ENCODE results near the gene PELO.
"Not testable (repeated sequence)": the region's sequence is repeated elsewhere in the genome, so short reads cannot be mapped to it uniquely, and the experiment has no call there.

The PELO gene

DNA sequence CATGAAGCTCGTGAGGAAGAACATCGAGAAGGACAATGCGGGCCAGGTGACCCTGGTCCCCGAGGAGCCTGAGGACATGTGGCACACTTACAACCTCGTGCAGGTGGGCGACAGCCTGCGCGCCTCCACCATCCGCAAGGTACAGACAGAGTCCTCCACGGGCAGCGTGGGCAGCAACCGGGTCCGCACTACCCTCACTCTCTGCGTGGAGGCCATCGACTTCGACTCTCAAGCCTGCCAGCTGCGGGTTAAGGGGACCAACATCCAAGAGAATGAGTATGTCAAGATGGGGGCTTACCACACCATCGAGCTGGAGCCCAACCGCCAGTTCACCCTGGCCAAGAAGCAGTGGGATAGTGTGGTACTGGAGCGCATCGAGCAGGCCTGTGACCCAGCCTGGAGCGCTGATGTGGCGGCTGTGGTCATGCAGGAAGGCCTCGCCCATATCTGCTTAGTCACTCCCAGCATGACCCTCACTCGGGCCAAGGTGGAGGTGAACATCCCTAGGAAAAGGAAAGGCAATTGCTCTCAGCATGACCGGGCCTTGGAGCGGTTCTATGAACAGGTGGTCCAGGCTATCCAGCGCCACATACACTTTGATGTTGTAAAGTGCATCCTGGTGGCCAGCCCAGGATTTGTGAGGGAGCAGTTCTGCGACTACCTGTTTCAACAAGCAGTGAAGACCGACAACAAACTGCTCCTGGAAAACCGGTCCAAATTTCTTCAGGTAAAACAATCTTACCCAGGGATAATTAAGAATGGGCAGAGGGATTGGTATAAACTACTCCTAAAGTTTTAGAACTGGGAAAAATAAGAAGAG lies 12.9 kb downstream of the PELO start:
- no peak for DNase-seq (ENCODE audit: low spot score)

GRCh38 chr5:52801329-52801728 lies 13.6 kb downstream of the PELO start:
- DNase-seq (ENCODE audit: low spot score) = no peak

DNA sequence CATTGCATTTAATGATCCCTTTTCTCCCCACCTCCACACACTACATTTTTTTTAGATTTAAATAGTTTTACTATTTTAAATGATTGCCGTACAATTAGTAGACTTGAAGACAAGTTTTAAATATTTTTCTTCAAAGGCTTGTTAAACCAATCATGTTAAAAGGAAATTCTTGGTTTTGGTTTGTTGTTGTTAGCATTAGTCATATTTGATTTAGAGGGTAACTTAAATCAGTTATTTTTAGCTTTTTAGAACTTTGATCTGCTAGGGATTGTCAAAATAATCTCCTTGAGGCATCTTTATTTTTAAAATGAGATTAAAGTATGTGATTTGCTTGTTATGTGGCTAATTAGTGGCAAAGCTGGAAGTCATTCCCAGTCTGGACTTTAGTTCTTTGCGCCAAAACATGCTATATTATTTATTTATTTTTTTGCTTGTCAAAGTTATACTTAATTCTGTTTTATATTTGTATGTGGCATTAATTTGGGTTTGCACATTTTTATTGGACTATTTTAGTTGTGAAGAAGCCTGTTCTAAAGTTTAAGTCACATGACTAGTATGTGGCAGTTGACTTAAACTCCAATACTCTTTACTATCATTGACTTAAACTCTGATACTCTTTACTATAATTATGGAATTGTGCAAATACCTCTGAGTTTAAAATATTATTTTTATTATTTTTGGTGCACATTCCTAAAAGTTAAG lies 14.7 kb downstream of the PELO start:
- no peak for DNase-seq (ENCODE audit: low spot score)

DNA sequence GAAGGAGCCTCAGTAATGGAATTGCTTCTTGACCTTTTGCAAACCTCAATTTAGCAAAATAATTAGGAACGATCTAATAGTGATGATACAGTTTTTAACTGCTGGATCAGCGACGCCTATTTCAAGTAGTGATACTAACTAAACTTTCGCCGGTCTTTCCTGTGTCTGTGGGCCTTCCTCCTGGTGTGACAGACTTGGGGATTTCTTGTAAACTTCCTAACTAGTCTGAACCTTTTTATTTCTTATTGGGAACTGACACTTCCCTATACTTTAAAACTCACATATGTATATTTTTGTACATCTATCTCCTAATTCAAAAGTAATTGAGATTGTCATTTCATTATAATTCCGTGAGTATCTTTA lies 15.2 kb downstream of the PELO start:
- DNase-seq (ENCODE audit: low spot score) = no peak

- no peak for DNase-seq (ENCODE audit: low spot score)
These were observed 16.7 kb downstream of the PELO start for GRCh38 chr5:52804387-52804791.

GRCh38 chr5:52804981-52805380 lies 17.3 kb downstream of the PELO start:
- no peak for DNase-seq (ENCODE audit: low spot score)

DNA sequence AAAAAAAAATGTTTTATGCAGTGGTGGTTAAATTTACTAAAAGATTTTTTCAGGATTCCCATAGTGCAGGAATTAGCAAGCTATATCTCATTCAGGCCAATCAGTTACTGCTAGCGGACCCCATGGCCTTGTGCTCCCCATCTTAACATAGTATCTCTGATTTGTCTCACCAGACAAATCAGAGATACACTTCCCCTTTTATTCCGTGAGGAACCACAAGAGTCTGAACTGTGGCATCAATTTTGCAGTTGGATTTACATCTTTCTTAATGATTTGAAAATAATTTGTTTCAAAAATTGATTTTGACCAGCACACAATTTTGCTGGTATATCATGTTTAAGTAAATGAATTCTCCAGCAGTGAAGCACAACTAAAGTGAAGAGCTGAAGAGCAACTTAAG lies 17.9 kb downstream of the PELO start:
- DNase-seq (ENCODE audit: low spot score) = no peak

DNA sequence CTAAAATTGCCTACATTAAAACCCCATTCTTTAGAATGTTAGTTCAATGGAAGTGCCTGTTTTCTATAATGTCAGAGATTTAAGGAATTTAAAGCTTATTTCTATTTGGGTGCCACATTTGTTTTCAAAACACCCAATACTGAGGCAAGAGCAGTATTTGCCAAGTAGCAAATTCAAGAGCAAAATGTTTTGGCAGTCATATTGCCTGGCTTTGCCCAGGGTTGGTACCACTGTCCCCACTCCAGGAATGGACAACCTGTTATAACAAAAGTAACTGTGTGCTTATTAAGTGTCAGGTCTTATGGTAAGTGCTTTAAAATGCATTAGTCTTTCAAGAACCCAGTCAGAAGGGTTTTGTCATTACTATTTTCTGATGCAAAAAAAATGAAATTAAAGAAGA lies 19.3 kb downstream of the PELO start:
- DNase-seq (ENCODE audit: low spot score) = no peak

- no peak for DNase-seq (ENCODE audit: low spot score)
These were observed 20.0 kb downstream of the PELO start for GRCh38 chr5:52807723-52808122.

- DNase-seq (ENCODE audit: low spot score) = no peak
These were observed 20.7 kb downstream of the PELO start for GRCh38 chr5:52808316-52808901.

- no peak for DNase-seq (ENCODE audit: low spot score)
These were observed 22.2 kb downstream of the PELO start for GRCh38 chr5:52809884-52810283.

DNA sequence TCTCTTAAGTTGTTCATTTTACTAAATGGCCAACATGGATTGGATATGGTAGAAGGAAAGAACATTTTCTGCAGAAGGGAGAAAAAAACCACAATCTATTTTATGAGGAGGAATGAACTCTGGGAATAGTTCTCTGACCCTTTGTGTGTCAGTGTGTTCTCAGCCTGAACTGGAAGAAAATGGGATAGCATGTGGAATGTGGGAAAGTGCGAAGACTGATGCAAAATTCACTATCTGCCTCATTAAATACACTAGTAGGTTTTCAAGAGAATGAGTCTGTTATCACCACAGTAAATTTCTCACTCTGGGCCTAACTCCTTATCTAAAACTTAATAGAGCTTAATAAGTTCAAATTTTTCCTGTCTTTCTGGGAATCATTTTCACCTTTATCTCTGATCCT lies 22.7 kb downstream of the PELO start:
- DNase-seq (ENCODE audit: low spot score) = no peak

DNA sequence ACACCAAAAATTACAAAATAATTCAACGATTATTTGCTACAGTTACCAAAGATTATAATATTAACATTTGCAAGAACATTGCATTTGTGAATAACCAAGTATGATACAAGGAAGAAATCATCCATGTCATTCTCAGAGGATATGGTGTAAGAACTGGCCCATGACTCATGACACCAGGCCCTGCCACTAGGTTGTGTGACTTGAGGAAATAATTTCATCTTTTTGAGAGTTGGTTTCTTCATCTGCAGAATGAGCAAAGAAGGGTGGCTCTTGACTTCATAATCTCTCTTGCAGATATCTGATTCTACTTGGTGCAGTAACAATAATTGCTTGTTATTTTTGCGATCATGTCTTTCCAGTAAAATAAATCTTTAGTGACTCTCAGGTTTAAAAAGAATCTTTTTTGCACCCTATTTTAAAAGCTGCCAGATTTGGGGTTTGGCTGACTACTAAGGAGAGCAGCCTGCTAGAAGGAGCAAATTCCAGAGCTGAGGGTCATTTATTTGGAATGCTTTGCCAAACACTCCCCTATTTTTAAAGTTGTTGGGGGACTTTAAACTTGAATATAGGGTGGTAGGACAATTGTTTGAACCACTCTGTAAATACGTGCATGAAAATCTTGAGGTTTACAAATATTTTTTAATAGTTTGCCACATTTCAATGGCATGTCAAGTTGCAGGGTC lies 23.5 kb downstream of the PELO start:
- DNase-seq (ENCODE audit: low spot score) = no peak

GRCh38 chr5:52814352-52815148 lies 26.8 kb downstream of the PELO start:
- DNase-seq (ENCODE audit: low spot score) = no peak

- no peak for DNase-seq (ENCODE audit: low spot score)
These were observed 30.1 kb downstream of the PELO start for GRCh38 chr5:52817818-52818217.

DNA sequence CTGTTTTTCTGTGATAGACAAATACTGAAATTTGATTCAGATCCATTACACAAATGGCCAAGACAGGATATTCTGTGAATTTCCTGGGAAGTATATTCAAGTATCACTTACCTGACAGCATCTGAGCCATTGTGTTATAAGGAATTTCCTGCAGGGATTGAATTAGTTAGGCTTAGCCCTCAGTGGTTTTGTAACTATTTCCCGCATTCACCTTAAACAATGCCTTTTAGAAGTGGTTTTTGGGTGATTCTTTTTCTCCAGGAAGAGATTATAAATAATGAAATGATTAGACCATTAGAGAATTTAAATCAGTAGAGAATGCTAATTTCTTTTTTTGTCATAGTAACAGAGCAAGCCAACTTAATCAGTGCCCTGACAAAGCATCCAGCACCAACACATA lies 30.6 kb downstream of the PELO start:
- no peak for DNase-seq (ENCODE audit: low spot score)

DNA sequence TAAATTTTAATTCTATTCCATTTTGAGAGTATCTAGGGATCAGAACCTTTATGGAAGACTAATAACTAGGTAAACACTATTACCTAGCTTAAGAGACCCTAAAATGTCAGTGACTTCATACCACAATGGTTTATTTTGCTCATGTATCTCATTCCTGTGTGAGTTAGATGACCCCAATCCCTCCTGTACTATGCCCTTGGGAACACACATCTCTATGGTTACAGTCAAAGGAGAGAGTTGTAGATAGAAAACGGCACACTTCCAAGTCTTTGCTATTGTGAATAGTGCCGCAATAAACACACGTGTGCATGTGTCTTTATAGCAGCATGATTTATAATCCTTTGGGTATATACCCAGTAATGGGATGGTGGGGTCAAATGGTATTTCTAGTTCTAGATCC lies 31.1 kb downstream of the PELO start:
- DNase-seq (ENCODE audit: low spot score) = not testable (repeated sequence)

GRCh38 chr5:52821901-52822300 lies 34.2 kb downstream of the PELO start:
- DNase-seq (ENCODE audit: low spot score) = no peak

DNA sequence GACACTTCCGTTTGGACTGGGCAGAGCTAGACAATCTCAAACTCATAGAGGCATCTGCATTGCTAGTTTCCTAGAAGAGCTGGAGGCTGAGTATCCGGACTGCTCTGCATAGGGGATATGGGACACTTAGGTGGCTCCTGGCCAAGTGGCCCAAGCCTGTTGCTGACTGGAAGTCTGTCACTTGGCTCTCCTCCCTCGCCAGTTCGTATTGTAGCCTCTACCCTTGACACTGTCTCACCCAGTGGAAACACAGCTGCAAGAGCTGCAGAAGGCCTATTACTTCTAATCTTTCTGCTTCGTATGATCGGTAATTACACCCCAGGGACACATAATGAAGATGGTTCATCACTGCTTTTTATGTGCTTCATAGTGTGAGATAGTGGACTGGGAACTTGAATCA lies 34.7 kb downstream of the PELO start:
- DNase-seq (ENCODE audit: low spot score) = no peak

- DNase-seq (ENCODE audit: low spot score) = no peak
These were observed 37.1 kb downstream of the PELO start for GRCh38 chr5:52824827-52825226.

DNA sequence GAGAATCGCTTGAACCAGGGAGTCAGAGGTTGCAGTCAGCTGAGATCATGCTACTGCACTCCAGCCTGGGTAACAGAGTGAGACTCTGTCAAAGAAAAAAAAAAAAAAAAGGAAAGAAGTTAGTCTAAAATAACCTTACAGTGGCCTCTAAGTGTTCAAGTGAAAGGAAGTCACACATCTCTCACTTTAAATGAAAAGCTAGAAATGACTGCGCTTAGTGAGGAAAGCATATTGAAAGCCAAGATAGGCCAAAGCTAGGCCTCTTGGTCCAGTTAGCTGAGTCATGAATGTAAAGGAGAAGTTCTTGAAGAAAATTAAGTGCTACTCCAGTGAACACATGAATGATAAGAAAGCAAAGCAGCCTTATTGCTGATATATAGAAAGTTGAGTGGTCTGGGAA lies 38.1 kb downstream of the PELO start:
- no peak for DNase-seq (ENCODE audit: low spot score)

DNA sequence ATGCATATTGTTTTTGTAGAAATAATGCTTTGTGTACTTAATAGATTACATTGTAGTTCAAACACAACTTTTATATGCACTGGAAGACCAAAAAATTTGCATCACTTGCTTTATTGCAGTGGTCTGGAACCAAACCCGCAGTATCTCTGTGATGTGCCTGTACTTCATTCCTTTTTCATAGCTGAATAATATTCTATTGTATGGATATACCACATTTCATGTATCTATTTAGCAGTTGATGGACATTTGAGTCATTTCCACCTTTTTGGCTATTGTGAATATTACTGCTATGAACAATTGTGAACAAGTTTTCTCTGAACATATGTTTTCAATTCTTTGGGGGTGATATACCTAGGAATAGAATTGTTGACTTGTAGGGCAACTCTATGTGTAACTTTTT lies 40.1 kb downstream of the PELO start:
- DNase-seq (ENCODE audit: low spot score) = no peak

All from HuH-7.5 (cell line).